CD8-positive, alpha-beta memory T cell (primary cell): ENCODE data around the gene FOXP2. TPM values are rescaled to one million over a fixed set of nuclear protein-coding genes. Genes with fewer than 3 reads are reported as not detected.

Source experiments
- CTCF ChIA-PET: fragments of 350-600 bp; sonication (Branson Sonifier 250); formaldehyde crosslinking; loops from one replicate; lab custom pipeline; 2021; ENCODE audit warnings: antibody characterized with exemption; lab: Charles Lee
- POLR2A ChIA-PET: fragments of 350-600 bp; sonication (Branson Sonifier 250); formaldehyde crosslinking; loops from one replicate; lab custom pipeline; 2021; ENCODE audit warnings: antibody characterized with exemption; lab: Charles Lee
- DNase-seq, 5 donors: peaks; one replicate each; pipeline versions ENCODE4 v3.0.0 to v3.0.0-alpha.2; 2020 to 2022; ENCODE audit warnings: mixed read lengths in 1 of 5
- H3K27ac ChIP-seq: one replicate; pipeline ENCODE4 v1.7.0; 2013; ENCODE audit warnings: low read depth, mild to moderate bottlenecking, low read length, moderate library complexity
- H3K27me3 ChIP-seq: 2 replicates; pipeline ENCODE4 v1.7.0; 2013; ENCODE audit warnings: low read length, mild to moderate bottlenecking; ENCODE audit not compliant: insufficient read depth, poor library complexity, severe bottlenecking
- H3K36me3 ChIP-seq: 2 replicates; pipeline ENCODE4 v1.7.0; 2013; ENCODE audit warnings: mild to moderate bottlenecking, low read length, moderate library complexity; ENCODE audit not compliant: insufficient read depth
- H3K4me1 ChIP-seq: 2 replicates; pipeline ENCODE4 v1.7.0; 2013; ENCODE audit warnings: mild to moderate bottlenecking, low read length, moderate library complexity; ENCODE audit not compliant: insufficient read depth
- H3K4me3 ChIP-seq: 2 replicates; pipeline ENCODE4 v1.7.0; 2013; ENCODE audit warnings: mild to moderate bottlenecking, low read length
- H3K9me3 ChIP-seq: 2 replicates; pipeline ENCODE4 v1.7.0; 2013; ENCODE audit warnings: mild to moderate bottlenecking, low read length
- H3K27ac Mint-ChIP-seq, 8 donors: one replicate each; pipeline ENCODE4 v1.8.0; 2020 to 2021; ENCODE audit warnings: mixed read lengths in 8 of 8, mild to moderate bottlenecking in 6 of 8, inconsistent platforms in 3 of 8, moderate library complexity in 3 of 8
- H3K27me3 Mint-ChIP-seq, 2 donors: one replicate each; pipeline ENCODE4 v1.8.0; 2020 to 2021; ENCODE audit warnings: mixed read lengths in 2 of 2, mild to moderate bottlenecking in 1 of 2, moderate library complexity in 1 of 2
- H3K36me3 Mint-ChIP-seq, 3 donors: one replicate each; pipeline ENCODE4 v1.8.0; 2020 to 2021; ENCODE audit warnings: mixed read lengths in 3 of 3, inconsistent platforms in 1 of 3, mild to moderate bottlenecking in 1 of 3
- H3K4me1 Mint-ChIP-seq, 3 donors: one replicate each; pipeline ENCODE4 v1.8.0; 2020 to 2021; ENCODE audit warnings: mixed read lengths in 3 of 3, inconsistent platforms in 1 of 3, mild to moderate bottlenecking in 1 of 3
- H3K4me3 Mint-ChIP-seq, 7 donors: one replicate each; pipeline ENCODE4 v1.8.0; 2020 to 2021; ENCODE audit warnings: mixed read lengths in 7 of 7, mild to moderate bottlenecking in 6 of 7, moderate library complexity in 4 of 7, inconsistent platforms in 2 of 7
- H3K9me3 Mint-ChIP-seq, 5 donors: one replicate each; pipeline ENCODE4 v1.8.0; 2020 to 2022; ENCODE audit warnings: mixed read lengths in 5 of 5, mild to moderate bottlenecking in 3 of 5, moderate library complexity in 2 of 5, inconsistent platforms in 1 of 5
- polyA plus RNA-seq: library from polyadenylated mRNA; unstranded; fragments of 300-500 nt; fragmentation: Illumina TruSeq; gene quantifications from one replicate; pipeline ENCODE4 v1.2.3, GENCODE V29; 2021
- total RNA-seq, 2 experiments: library from RNA; stranded (reverse); gene quantifications; one replicate each; pipeline ENCODE4 v1.2.3, GENCODE V29; 2021

The FOXP2 gene
- total and polyA plus RNA-seq, 3 experiments from 2014 or later = not detected

DNA sequence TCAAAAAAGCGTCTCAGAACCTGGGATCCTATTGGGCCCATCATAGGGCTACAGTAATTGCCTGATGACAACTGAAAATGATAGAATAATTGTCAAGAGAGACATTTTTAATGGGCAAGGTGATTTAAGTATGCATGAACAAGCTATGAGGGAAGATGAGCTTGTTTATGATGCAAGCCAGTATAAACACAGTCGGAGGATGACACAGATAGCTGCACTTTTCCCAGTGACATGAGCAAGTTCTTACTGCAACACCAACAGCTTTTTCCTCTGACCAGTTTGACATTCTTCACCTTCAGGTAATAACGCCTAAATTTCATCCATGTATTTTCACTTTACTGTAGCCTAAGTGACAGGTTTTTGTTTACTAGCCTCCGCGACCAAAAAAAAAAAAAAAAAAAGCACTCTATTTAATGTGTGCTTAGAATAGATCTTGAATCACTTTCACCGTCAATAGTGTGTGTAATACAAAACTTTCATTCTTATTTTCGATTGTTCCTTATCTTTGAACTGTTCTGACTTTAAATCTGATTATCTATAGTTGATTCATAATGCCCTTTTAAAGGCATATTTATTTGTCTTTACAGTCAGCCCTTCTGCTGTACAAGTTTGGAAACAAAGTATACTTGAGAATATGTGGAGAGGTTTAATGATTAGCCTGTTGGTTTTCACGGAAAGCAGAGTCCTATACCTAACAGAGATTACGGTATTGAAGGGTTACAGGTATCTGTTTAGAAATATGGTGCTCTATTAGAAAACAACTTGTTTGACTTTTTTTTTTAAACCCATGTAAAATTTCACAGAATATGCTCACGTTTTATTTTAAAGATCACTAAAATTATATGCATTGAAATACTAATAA is 1.7 kb downstream of the FOXP2 start:
- Histone ChIP-seq H3K4me3 (no peak overlapping the region), H3K9me3 (no peaks in the 10 kb centered on the region), H3K27me3 (no peaks in the 10 kb centered on the region), H3K4me1 (no peaks in the 10 kb centered on the region), H3K27ac (no peak overlapping the region), H3K36me3 (no peaks in the 10 kb centered on the region)
- H3K27ac Mint-ChIP-seq = no peak overlapping the region
- no peaks in the 10 kb centered on the region for H3K27me3 Mint-ChIP-seq
- H3K4me1 Mint-ChIP-seq = no peaks in the 10 kb centered on the region
- no peaks in the 10 kb centered on the region for H3K9me3 Mint-ChIP-seq
- ChIA-PET POLR2A (no interaction called here), CTCF (no interaction called here)
- no peak for DNase-seq
- no peaks in the 10 kb centered on the region for H3K36me3 Mint-ChIP-seq
- no peak overlapping the region for H3K4me3 Mint-ChIP-seq

DNA sequence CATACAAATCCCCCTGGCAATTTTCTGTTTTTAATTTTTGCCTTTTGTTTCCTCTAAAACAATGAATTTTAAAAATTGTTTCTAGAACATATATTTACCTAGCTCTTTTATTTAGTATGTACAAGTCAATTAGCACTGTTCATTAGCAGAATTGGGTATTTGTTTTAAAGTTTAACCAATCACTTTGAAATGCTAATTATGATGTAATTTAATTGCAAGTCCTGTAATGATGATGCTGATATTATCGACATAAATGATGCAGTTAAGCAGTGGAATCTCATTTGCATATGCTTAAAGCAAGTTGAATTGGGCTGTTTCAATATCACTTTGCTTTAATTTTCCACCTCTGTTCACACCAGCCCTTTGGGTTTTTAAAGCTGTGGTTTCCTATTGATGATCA is 2.7 kb downstream of the FOXP2 start:
- no peak overlapping the region for H3K27ac Mint-ChIP-seq
- Histone ChIP-seq H3K9me3 (no peaks in the 10 kb centered on the region), H3K27me3 (no peaks in the 10 kb centered on the region), H3K4me1 (no peaks in the 10 kb centered on the region), H3K4me3 (no peak overlapping the region), H3K27ac (no peak overlapping the region), H3K36me3 (no peaks in the 10 kb centered on the region)
- POLR2A ChIA-PET = no interaction called here
- CTCF ChIA-PET = no interaction called here
- H3K36me3 Mint-ChIP-seq = no peaks in the 10 kb centered on the region
- no peak overlapping the region for H3K4me3 Mint-ChIP-seq
- H3K9me3 Mint-ChIP-seq = no peaks in the 10 kb centered on the region
- H3K27me3 Mint-ChIP-seq = no peaks in the 10 kb centered on the region
- no peak for DNase-seq
- no peaks in the 10 kb centered on the region for H3K4me1 Mint-ChIP-seq

DNA sequence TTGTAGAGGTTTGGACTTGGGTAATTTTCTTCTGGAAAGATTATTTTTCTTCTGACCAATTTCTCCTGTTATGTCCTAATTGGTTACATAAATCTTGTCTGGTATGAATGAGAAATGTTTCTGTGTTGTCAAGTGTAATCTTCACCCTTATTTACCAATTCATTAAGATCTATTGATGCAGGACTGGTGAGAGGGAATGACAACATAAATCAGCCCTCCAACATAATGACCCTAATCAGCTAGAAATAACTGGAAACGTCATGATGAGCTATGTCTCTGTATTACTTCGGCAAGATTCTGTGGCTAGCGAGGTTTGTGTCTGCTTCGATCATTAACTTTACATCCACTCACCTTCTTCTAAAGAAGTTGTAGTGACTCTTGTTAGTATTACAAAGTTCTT is 3.5 kb downstream of the FOXP2 start:
- Histone ChIP-seq H3K27ac (no peak overlapping the region), H3K27me3 (no peaks in the 10 kb centered on the region), H3K9me3 (no peaks in the 10 kb centered on the region), H3K4me3 (no peak overlapping the region), H3K36me3 (no peaks in the 10 kb centered on the region), H3K4me1 (no peaks in the 10 kb centered on the region)
- CTCF ChIA-PET = no interaction called here
- Mint-ChIP-seq H3K4me1 (no peaks in the 10 kb centered on the region), H3K36me3 (no peaks in the 10 kb centered on the region), H3K9me3 (no peaks in the 10 kb centered on the region), H3K4me3 (no peak overlapping the region), H3K27me3 (no peaks in the 10 kb centered on the region), H3K27ac (no peak overlapping the region)
- POLR2A ChIA-PET = no interaction called here
- no peak for DNase-seq

DNA sequence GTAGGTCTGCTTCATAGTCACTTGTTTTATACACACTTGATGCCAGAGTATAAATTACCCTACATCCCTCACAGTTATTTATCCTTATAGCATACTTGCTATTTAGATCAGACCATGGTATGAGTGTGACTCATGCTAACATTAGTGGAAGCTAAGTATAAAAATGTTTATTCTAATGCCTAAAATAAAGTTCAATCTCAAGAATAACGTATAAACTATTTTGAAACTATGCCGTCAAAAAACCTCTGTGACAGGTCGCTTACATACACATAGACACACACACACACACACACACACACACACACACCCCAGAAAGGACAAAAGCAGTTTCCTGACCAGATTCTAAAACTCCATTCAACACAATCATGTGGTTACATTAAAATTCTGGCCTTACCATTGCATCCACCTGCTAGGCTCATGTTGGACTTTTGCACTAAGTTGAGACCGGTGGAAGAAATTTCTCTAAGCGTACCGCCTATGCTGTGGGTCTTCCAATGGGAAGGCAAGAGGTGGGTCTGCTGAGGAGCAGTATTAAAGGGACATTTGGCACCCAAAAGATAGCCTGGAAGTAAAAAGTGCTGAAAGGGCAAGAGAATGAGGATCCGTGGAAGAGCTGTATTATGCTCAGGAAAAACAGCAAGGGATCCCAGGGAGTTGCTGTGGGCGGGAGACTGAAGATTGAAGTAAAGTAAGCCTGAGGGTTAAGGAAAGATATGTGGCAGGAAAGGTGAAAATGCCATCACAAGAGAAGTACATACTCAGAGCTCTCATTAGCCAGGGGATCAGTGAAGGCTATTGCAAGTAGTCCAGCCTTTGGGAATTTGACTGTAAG is 5.0 kb downstream of the FOXP2 start:
- Mint-ChIP-seq H3K4me3 (no peak overlapping the region), H3K9me3 (no peaks in the 10 kb centered on the region), H3K27me3 (no peaks in the 10 kb centered on the region), H3K4me1 (no peaks in the 10 kb centered on the region), H3K27ac (no peak overlapping the region), H3K36me3 (no peaks in the 10 kb centered on the region)
- Histone ChIP-seq H3K4me3 (no peak overlapping the region), H3K4me1 (no peaks in the 10 kb centered on the region), H3K9me3 (no peaks in the 10 kb centered on the region), H3K36me3 (no peaks in the 10 kb centered on the region), H3K27ac (no peak overlapping the region), H3K27me3 (no peaks in the 10 kb centered on the region)
- CTCF ChIA-PET = no interaction called here
- POLR2A ChIA-PET = no interaction called here
- DNase-seq = no peak

GRCh38 chr7:114422507-114423501 is 8.2 kb downstream of the FOXP2 start:
- no peaks in the 10 kb centered on the region for H3K27me3 ChIP-seq
- H3K4me1 ChIP-seq = no peaks in the 10 kb centered on the region
- no peak overlapping the region for H3K4me3 ChIP-seq
- Mint-ChIP-seq H3K27ac (no peak overlapping the region), H3K9me3 (no peaks in the 10 kb centered on the region), H3K4me3 (no peak overlapping the region), H3K36me3 (no peaks in the 10 kb centered on the region), H3K4me1 (no peaks in the 10 kb centered on the region), H3K27me3 (no peaks in the 10 kb centered on the region)
- no peaks in the 10 kb centered on the region for H3K9me3 ChIP-seq
- CTCF ChIA-PET = no interaction called here
- DNase-seq = no peak
- no peak overlapping the region for H3K27ac ChIP-seq
- no peaks in the 10 kb centered on the region for H3K36me3 ChIP-seq
- POLR2A ChIA-PET = no interaction called here

DNA sequence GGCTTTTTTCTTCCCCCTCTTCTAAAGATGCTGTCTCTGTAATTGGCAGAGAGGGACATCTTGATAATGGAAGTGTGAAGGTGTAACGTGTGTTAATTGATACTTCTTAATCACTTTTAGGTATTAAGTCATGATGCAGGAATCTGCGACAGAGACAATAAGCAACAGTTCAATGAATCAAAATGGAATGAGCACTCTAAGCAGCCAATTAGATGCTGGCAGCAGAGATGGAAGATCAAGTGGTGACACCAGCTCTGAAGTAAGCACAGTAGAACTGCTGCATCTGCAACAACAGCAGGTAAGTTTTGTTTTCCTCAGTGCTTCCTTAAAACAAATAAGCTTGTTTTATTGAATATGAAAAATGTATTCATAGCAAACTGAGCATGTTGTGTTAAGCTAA is 11.8 kb downstream of the FOXP2 start:
- no peaks in the 10 kb centered on the region for H3K27me3 Mint-ChIP-seq
- Histone ChIP-seq H3K4me3 (no peak overlapping the region), H3K4me1 (no peaks in the 10 kb centered on the region), H3K27ac (no peak overlapping the region), H3K9me3 (no peaks in the 10 kb centered on the region), H3K36me3 (no peaks in the 10 kb centered on the region), H3K27me3 (no peaks in the 10 kb centered on the region)
- no peaks in the 10 kb centered on the region for H3K4me1 Mint-ChIP-seq
- H3K27ac Mint-ChIP-seq = no peak overlapping the region
- H3K36me3 Mint-ChIP-seq = no peaks in the 10 kb centered on the region
- no peak for DNase-seq
- ChIA-PET CTCF (no interaction called here), POLR2A (no interaction called here)
- no peaks in the 10 kb centered on the region for H3K9me3 Mint-ChIP-seq
- no peak overlapping the region for H3K4me3 Mint-ChIP-seq

DNA sequence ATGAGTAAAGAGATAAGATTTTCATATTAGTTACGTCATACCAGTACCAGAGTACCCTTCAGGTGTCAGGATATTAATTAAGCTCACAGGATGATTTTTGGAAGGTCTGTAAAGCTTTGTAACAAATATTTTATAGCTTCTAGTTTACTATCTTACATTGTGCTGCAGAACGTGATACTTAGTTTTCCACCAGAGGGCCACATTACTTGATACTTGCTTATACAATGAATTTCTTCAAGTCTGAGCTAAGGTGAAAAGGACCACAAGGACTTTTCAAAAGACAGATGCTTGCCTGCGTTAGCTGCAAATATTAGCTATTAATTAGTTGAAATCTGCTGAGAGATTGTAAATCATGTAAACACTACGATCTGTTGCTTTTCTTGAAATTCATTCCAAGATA is 12.2 kb downstream of the FOXP2 start:
- ChIA-PET CTCF (no interaction called here), POLR2A (no interaction called here)
- no peak for DNase-seq
- no peaks in the 10 kb centered on the region for H3K36me3 ChIP-seq
- no peaks in the 10 kb centered on the region for H3K4me1 ChIP-seq
- no peak overlapping the region for H3K27ac Mint-ChIP-seq
- no peaks in the 10 kb centered on the region for H3K27me3 ChIP-seq
- H3K36me3 Mint-ChIP-seq = no peaks in the 10 kb centered on the region
- H3K27ac ChIP-seq = no peak overlapping the region
- no peaks in the 10 kb centered on the region for H3K27me3 Mint-ChIP-seq
- no peak overlapping the region for H3K4me3 ChIP-seq
- no peaks in the 10 kb centered on the region for H3K9me3 ChIP-seq
- no peaks in the 10 kb centered on the region for H3K4me1 Mint-ChIP-seq
- H3K9me3 Mint-ChIP-seq = no peaks in the 10 kb centered on the region
- H3K4me3 Mint-ChIP-seq = no peak overlapping the region
